Liver (tissue), 9 donors: ENCODE results near the gene GNG8. TPM values are rescaled to one million over a fixed set of nuclear protein-coding genes. Genes with fewer than 3 reads are reported as not detected.

Experiments used
- DNase-seq: peaks from one replicate; pipeline ENCODE4 v3.0.0-alpha.2; 2017; ENCODE audit warnings: low spot score
- H3K27ac ChIP-seq, 2 donors: one replicate each; pipeline ENCODE4 v1.7.0; 2013; ENCODE audit warnings: inconsistent platforms in 2 of 2, low read length in 2 of 2, control low read depth in 1 of 2, low read depth in 1 of 2, mild to moderate bottlenecking in 1 of 2
- H3K27me3 ChIP-seq, 4 donors: one replicate each; pipeline versions ENCODE4 v1.6.1 to v1.7.0; 2013; ENCODE audit warnings: low read length in 3 of 4, inconsistent platforms in 1 of 4, mild to moderate bottlenecking in 1 of 4, moderate library complexity in 1 of 4; ENCODE audit not compliant: control insufficient read depth in 4 of 4, insufficient read depth in 4 of 4
- H3K36me3 ChIP-seq, 4 donors: one replicate each; pipeline versions ENCODE4 v1.6.1 to v1.7.0; 2013; ENCODE audit warnings: low read length in 3 of 4, mild to moderate bottlenecking in 3 of 4, low read depth in 1 of 4, moderate library complexity in 1 of 4; ENCODE audit not compliant: control insufficient read depth in 4 of 4, insufficient read depth in 3 of 4
- H3K4me1 ChIP-seq, 4 donors: one replicate each; pipeline versions ENCODE4 v1.6.1 to v1.7.0; 2013; ENCODE audit warnings: low read length in 3 of 4, mild to moderate bottlenecking in 3 of 4, moderate library complexity in 1 of 4; ENCODE audit not compliant: control insufficient read depth in 4 of 4, insufficient read depth in 4 of 4
- H3K4me3 ChIP-seq, 3 donors: one replicate each; pipeline versions ENCODE4 v1.6.1 to v1.7.0; 2013; ENCODE audit warnings: low read length in 3 of 3, control low read depth in 1 of 3, low read depth in 1 of 3, mild to moderate bottlenecking in 1 of 3
- H3K9ac ChIP-seq, 2 donors: one replicate each; pipeline ENCODE4 v1.7.0; 2013; ENCODE audit warnings: low read length in 2 of 2, mild to moderate bottlenecking in 2 of 2, moderate library complexity in 2 of 2, control low read depth in 1 of 2, low read depth in 1 of 2
- H3K9me3 ChIP-seq, 4 donors: one replicate each; pipeline versions ENCODE4 v1.6.1 to v1.7.0; 2013; ENCODE audit warnings: low read length in 3 of 4; ENCODE audit not compliant: control insufficient read depth in 4 of 4
- ATF3 ChIP-seq: IDR thresholded peaks from 2 replicates; pipeline ENCODE4 v1.6.1; 2016; ENCODE audit warnings: antibody characterized with exemption
- CTCF ChIP-seq: fragments of 150-350 bp; IDR thresholded peaks from 2 replicates; pipeline ENCODE4 v1.5.1; 2017; ENCODE audit warnings: improper control_type of control experiment, low read depth, low read length; ENCODE audit not compliant: missing input control
- EGR1 ChIP-seq, 2 donors: IDR thresholded peaks; 2 replicates each; pipeline ENCODE4 v1.6.1; 2016 to 2018; ENCODE audit warnings: antibody characterized with exemption in 2 of 2, low read depth in 2 of 2
- FOXA1 ChIP-seq: IDR thresholded peaks from 2 replicates; pipeline ENCODE4 v1.6.1; 2016; ENCODE audit warnings: antibody characterized with exemption
- FOXA2 ChIP-seq: IDR thresholded peaks from 2 replicates; pipeline ENCODE4 v1.6.1; 2016; ENCODE audit warnings: antibody characterized with exemption
- GABPA ChIP-seq, 2 donors: IDR thresholded peaks in 1 of 2; conservative IDR thresholded peaks in 1 of 2; 2 replicates each; pipeline ENCODE4 v1.6.1; 2016; ENCODE audit warnings: antibody characterized with exemption in 2 of 2, mild to moderate bottlenecking in 1 of 2, moderate library complexity in 1 of 2
- HNF4A ChIP-seq, 2 donors: conservative IDR thresholded peaks; 2 replicates each; pipeline ENCODE4 v1.6.1; 2016; ENCODE audit warnings: antibody characterized with exemption in 2 of 2, mild to moderate bottlenecking in 2 of 2
- HNF4G ChIP-seq: IDR thresholded peaks from 2 replicates; pipeline ENCODE4 v1.6.1; 2016; ENCODE audit warnings: antibody characterized with exemption
- NR2F2 ChIP-seq: IDR thresholded peaks from 2 replicates; pipeline ENCODE4 v1.6.1; 2016; ENCODE audit warnings: antibody characterized with exemption
- RAD21 ChIP-seq, 2 donors: IDR thresholded peaks; 2 replicates each; pipeline ENCODE4 v1.6.1; 2016; ENCODE audit warnings: antibody characterized with exemption in 2 of 2, mild to moderate bottlenecking in 2 of 2
- REST ChIP-seq: IDR thresholded peaks from 2 replicates; pipeline ENCODE4 v1.6.1; 2016; ENCODE audit warnings: antibody characterized with exemption, mild to moderate bottlenecking
- RXRA ChIP-seq, 2 donors: IDR thresholded peaks; 2 replicates each; pipeline ENCODE4 v1.6.1; 2017 to 2018; ENCODE audit warnings: antibody characterized with exemption in 2 of 2, mild to moderate bottlenecking in 1 of 2
- SP1 ChIP-seq: IDR thresholded peaks from 2 replicates; pipeline ENCODE4 v1.6.1; 2018; ENCODE audit warnings: antibody characterized with exemption, mild to moderate bottlenecking
- YY1 ChIP-seq: IDR thresholded peaks from 2 replicates; pipeline ENCODE4 v1.6.1; 2016; ENCODE audit warnings: antibody characterized with exemption, mild to moderate bottlenecking
- ZBTB33 ChIP-seq: IDR thresholded peaks from 2 replicates; pipeline ENCODE4 v1.6.1; 2016; ENCODE audit warnings: antibody characterized with exemption
- WGBS: extraction: QIAGEN DNeasy Blood & Tissue Kit; methylation state at CpG from one replicate; pipeline ENCODE4 v1.1.7; 2013; 5-methylcytosine and 5-hydroxymethylcytosine counted together
- polyA plus RNA-seq, 2 donors: library from polyadenylated mRNA; stranded (reverse) in 1 of 2; unstranded in 1 of 2; fragments of 200-250 nt in 1 of 2; fragments of >200 nt in 1 of 2; fragmentation: Nextera tagmentation in 1 of 2; extraction: Ambion mirVana in 1 of 2; gene quantifications; one replicate each; pipeline versions ENCODE4 v1.2.1 to v1.2.3, GENCODE V29; 2013 to 2015
- total RNA-seq, 2 donors: library from RNA; depleted of rRNA; stranded (reverse); fragments of >200 nt; gene quantifications; one replicate each; pipeline ENCODE4 v1.2.3, GENCODE V29; 2014
- TF ChIP-seq, protein P1 (sequence below): IDR thresholded peaks from 2 replicates; pipeline ENCODE4 v1.6.1; 2016; ENCODE audit warnings: antibody characterized with exemption
- donor health status: healthy.
- donor health status: healthy.
- donor health status: healthy.
- donor health status: healthy.
- donor health status: healthy.

Gene GNG8
- total and polyA plus RNA-seq, 4 donors = not detected

DNA sequence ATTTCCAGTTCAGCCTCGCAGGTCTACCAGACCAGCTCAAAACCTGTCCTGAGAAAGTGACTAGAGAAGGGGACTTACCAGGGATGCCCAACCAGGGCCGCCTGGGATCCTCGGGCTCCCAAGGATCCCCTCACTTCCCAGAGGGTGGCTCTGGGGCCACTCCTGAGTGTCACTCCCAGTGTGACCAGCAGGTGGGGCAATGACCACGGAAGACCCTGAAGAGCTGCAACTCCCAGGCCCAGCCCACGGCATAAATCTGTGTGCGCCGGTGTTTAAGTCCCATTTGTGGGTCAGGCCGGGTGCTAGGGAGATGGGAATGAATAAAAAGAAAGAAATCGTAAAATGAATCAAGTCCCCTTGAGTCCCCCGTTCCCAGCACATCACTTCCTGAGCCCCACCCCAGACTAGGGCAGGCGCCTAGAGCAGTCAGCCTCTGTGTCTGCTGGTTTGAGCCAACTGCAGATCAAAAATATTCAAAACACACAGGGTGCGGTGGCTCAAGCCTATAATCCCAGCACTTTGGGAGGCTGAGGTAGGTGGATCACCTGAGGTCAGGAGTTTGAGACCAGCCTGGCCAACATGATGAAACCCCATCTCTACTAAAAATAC is 21.8 kb downstream of the GNG8 start:
- Histone ChIP-seq H3K27ac (no peak overlapping the region), H3K9ac (no peak overlapping the region), H3K4me3 (no peak overlapping the region), H3K27me3 (no peaks in the 10 kb centered on the region), H3K9me3 (no peaks in the 10 kb centered on the region), H3K4me1 (peaks cover 0 to 6% (median 3%) of the 10 kb centered on the region in 4 donors), H3K36me3 (peaks cover 5 to 10% (median 8%) of the 10 kb centered on the region in 4 donors)
- peak; percentile 88 for DNase-seq
- WGBS = 17% methylated on average over 12 of the region's 12 CpGs
- peak; percentile 78 to 88 for TF ChIP-seq RAD21 (IDR thresholded peaks at IDR 0.05)
- peak; percentile 80 for TF ChIP-seq CTCF
- TF ChIP-seq SP1 = no peak

DNA sequence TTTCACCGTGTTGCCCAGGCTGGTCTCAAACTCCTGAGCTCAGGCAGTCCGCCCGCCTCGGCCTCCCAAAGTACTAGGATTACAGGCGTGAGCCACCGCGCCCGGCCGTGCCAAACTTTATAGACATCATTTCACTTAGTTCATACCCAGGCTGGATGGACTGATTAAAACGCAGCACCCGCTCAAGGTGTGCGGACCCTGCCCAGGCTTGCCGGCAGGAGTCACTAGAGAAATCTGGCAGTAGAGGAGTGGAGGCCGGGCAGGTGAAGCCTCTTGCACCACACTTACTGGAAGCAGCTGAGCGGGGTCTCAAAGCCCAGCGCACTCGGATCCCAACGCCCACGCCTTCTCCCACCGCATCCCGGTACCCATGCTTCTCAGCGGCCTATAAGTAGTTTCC is 22.5 kb downstream of the GNG8 start:
- DNase-seq = no peak
- Histone ChIP-seq H3K9me3 (no peaks in the 10 kb centered on the region), H3K27ac (no peak overlapping the region), H3K4me1 (peaks cover 0 to 6% (median 3%) of the 10 kb centered on the region in 4 donors), H3K36me3 (peaks cover 8 to 17% (median 15%) of the 10 kb centered on the region in 4 donors), H3K4me3 (no peak overlapping the region), H3K27me3 (no peaks in the 10 kb centered on the region), H3K9ac (no peak overlapping the region)
- TF ChIP-seq YY1 (no peak), HNF4A (conservative IDR thresholded peaks at IDR 0.05) (no peak)
- WGBS = 91% methylated on average over 22 of the region's 22 CpGs

DNA sequence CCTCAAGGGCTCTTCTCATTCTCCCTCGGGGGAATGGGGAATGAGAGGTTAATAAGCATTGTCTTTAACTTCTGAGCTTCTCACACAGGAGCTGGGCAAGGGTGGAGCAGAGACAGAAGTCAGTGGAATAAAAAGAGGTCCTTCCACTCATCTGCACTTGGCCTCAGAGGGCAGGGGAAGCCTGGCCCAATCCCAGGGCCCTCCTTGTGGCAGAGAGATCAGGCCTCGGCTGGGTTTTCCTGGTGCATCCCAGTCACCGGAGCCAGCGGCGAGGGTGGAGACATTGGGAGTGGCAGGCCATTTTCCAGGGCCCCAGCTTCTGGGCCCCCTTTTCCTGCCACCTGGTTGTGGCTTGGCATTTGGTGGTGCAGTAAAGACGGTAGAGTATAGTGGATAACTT is 24.2 kb downstream of the GNG8 start:
- Histone ChIP-seq H3K27ac (no peak overlapping the region), H3K36me3 (peaks cover 11 to 32% (median 26%) of the 10 kb centered on the region in 4 donors), H3K9ac (no peak overlapping the region), H3K9me3 (no peaks in the 10 kb centered on the region), H3K4me1 (peaks cover 0 to 4% (median 1%) of the 10 kb centered on the region in 4 donors), H3K4me3 (no peak overlapping the region), H3K27me3 (no peaks in the 10 kb centered on the region)
- 78% methylated on average over 6 of the region's 6 CpGs for WGBS
- TF ChIP-seq ZBTB33 (no peak), RXRA (IDR thresholded peaks at IDR 0.05) (no peak), HNF4A (conservative IDR thresholded peaks at IDR 0.05) (no peak), YY1 (no peak), SP1 (no peak), EGR1 (IDR thresholded peaks at IDR 0.05; ENCODE audit: low read depth in 2 of 2) (no peak), NR2F2 (no peak), HNF4G (no peak), FOXA1 (no peak), ATF3 (no peak), GABPA (IDR thresholded peaks at IDR 0.05 in 1 of 2, conservative IDR thresholded peaks at IDR 0.05 in 1 of 2) (no peak), RAD21 (IDR thresholded peaks at IDR 0.05) (no peak), FOXA2 (no peak), CTCF (no peak), REST (no peak)
- TF ChIP-seq, protein P1, sequence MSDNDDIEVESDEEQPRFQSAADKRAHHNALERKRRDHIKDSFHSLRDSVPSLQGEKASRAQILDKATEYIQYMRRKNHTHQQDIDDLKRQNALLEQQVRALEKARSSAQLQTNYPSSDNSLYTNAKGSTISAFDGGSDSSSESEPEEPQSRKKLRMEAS = no peak
- DNase-seq = no peak
